Tibial artery (tissue), 4 donors: ENCODE measurements around the gene GJB4.

ENCODE experiments used
- DNase-seq, 2 donors: peaks; one replicate each; pipeline ENCODE4 v3.0.0-alpha.2; 2019
- H3K27ac ChIP-seq, 2 donors: fragments of 200-600 bp; sonication (generic) in 1 of 2; 1 replicate in 1 of 2; 2 replicates in 1 of 2; pipeline ENCODE4 v1.5.1; 2018 to 2019; ENCODE audit warnings: mild to moderate bottlenecking in 1 of 2
- H3K27me3 ChIP-seq, 2 donors: fragments of 200-600 bp; sonication (generic) in 1 of 2; one replicate each; pipeline versions ENCODE4 v1.5.1 to v1.6.0; 2016 to 2019
- H3K36me3 ChIP-seq, 3 donors: fragments of 200-600 bp; sonication (generic) in 2 of 3; one replicate each; pipeline ENCODE4 v1.5.1; 2016 to 2019; ENCODE audit warnings: mild to moderate bottlenecking in 2 of 3
- H3K4me1 ChIP-seq, 4 donors: fragments of 200-600 bp; sonication (generic) in 2 of 4; 1 replicate in 3 of 4; 2 replicates in 1 of 4; pipeline ENCODE4 v1.5.1; 2016 to 2019
- H3K4me3 ChIP-seq, 2 donors: fragments of 200-600 bp; sonication (generic) in 1 of 2; 1 replicate in 1 of 2; 2 replicates in 1 of 2; pipeline ENCODE4 v1.5.1; 2018 to 2019; ENCODE audit warnings: mild to moderate bottlenecking in 2 of 2
- H3K9me3 ChIP-seq, 3 donors: fragments of 200-600 bp; sonication (generic) in 1 of 3; one replicate each; pipeline ENCODE4 v1.5.1; 2016 to 2019
- CTCF ChIP-seq, 2 experiments: fragments of 200-600 bp in 1 of 2; fragments of 450-650 bp in 1 of 2; IDR thresholded peaks; one replicate each; pipeline ENCODE4 v1.5.1; 2017 to 2019; ENCODE audit warnings: antibody characterized with exemption in 2 of 2, mild to moderate bottlenecking in 1 of 2, moderate library complexity in 1 of 2
- intact Hi-C: fragments of 100-400 bp; cut with DNase I; formaldehyde crosslinking; loops from one replicate; pipeline ENCODE4 v1.15.0; 2023; ENCODE audit warnings: low total_unique reads

The GJB4 gene

GRCh38 chr1:34759503-34760357 lies at the start of gene GJB4:
Gene GJB4 (plus strand): TSS chr1:34759740. CDS start chr1:34761255, 1,515 bp downstream.
- no peaks in the 10 kb centered on the region for H3K4me1 ChIP-seq
- intact Hi-C loops = no loop called here
- no peak for DNase-seq
- no peak within 1 kb of the TSS for H3K4me3 ChIP-seq
- peaks cover 0 to 23% of the 10 kb centered on the region in 2 donors for H3K27me3 ChIP-seq
- no peaks in the 10 kb centered on the region for H3K36me3 ChIP-seq
- TF ChIP-seq CTCF (IDR thresholded peaks at IDR 0.05) = no peak
- H3K9me3 ChIP-seq = no peaks in the 10 kb centered on the region
- H3K27ac ChIP-seq = no peak within 1 kb of the TSS

- intact Hi-C loops = no loop called here
- Histone ChIP-seq H3K27me3 (peaks cover 0 to 14% of the 10 kb centered on the region in 2 donors), H3K4me3 (no peak overlapping the region), H3K9me3 (no peaks in the 10 kb centered on the region), H3K27ac (no peak overlapping the region), H3K4me1 (no peaks in the 10 kb centered on the region), H3K36me3 (no peaks in the 10 kb centered on the region)
- TF ChIP-seq CTCF (IDR thresholded peaks at IDR 0.05) = no peak
- DNase-seq = no peak
Measured at GRCh38 chr1:34710812-34711211, 48.7 kb upstream of the GJB4 start.

- no peak overlapping the region for H3K27ac ChIP-seq
- intact Hi-C loops = no loop called here
- no peak overlapping the region for H3K4me3 ChIP-seq
- H3K27me3 ChIP-seq = peaks cover 0 to 9% of the 10 kb centered on the region in 2 donors
- DNase-seq = no peak
- no peaks in the 10 kb centered on the region for H3K4me1 ChIP-seq
- TF ChIP-seq CTCF (IDR thresholded peaks at IDR 0.05) = no peak
- no peaks in the 10 kb centered on the region for H3K9me3 ChIP-seq
- H3K36me3 ChIP-seq = no peaks in the 10 kb centered on the region
Measured at GRCh38 chr1:34711485-34711884, 48.1 kb upstream of the GJB4 start.

- TF ChIP-seq CTCF (IDR thresholded peaks at IDR 0.05) = no peak
- Histone ChIP-seq H3K27ac (no peak overlapping the region), H3K9me3 (no peaks in the 10 kb centered on the region), H3K4me3 (no peak overlapping the region), H3K4me1 (no peaks in the 10 kb centered on the region), H3K27me3 (peaks cover 0 to 6% of the 10 kb centered on the region in 2 donors), H3K36me3 (no peaks in the 10 kb centered on the region)
- intact Hi-C loops = no loop called here
- DNase-seq = no peak
Measured at GRCh38 chr1:34712007-34712688, 47.4 kb upstream of the GJB4 start.

GRCh38 chr1:34713443-34713842 lies 46.1 kb upstream of the GJB4 start:
- intact Hi-C loops = no loop called here
- no peak for TF ChIP-seq CTCF (IDR thresholded peaks at IDR 0.05)
- H3K27me3 ChIP-seq = peaks cover 0 to 6% of the 10 kb centered on the region in 2 donors
- no peaks in the 10 kb centered on the region for H3K36me3 ChIP-seq
- no peak overlapping the region for H3K4me3 ChIP-seq
- no peak overlapping the region for H3K27ac ChIP-seq
- DNase-seq = no peak
- no peaks in the 10 kb centered on the region for H3K4me1 ChIP-seq
- H3K9me3 ChIP-seq = no peaks in the 10 kb centered on the region
